Measurements from ENCODE around the gene SOAT1. TPM values are rescaled to one million over a fixed set of nuclear protein-coding genes. Genes with fewer than 3 reads are reported as not detected.

Gene SOAT1
- total RNA-seq, 1 experiment from 2014 or later, result 28.4 TPM

DNA sequence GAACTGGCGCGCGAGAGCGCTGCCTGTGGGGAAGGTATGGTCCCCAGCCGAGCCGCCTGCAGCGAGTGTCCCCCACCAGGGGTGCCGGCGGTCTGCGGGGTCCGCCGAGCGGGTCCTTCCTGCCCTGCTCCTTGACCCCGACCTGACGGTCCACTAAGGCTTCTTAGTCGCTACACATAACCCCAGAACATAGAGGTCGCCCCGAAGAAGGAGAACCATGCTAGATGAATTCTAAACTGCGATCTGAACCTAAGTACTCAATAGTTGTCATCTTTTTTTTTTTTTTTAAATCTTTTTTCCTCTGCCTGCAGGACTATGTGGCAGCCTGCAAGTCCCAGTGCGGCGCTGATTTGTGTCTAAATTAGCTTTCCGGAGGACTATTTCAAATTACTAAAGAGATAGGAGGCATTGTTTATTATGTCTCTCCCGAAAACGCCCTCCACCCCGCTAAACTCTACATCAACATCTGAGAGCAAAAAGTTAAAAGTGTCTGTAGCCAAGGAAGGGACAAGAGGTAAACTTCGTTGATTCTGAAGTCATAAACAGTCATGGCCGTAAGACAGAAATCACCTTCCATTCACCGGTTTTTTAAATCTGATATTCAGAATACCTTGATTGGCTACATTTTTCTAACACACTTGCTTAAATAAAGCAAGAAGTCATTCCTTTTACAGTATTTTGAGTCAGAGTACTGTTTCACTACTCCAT lies 72.7 kb downstream of the SOAT1 start:
- CTCF ChIA-PET, result interaction anchor here (0.6 to 9.0 kb wide), 6 partner anchors 13 to 286 kb away, joined by 3 to 175 read pairs (median 8); partner anchors contain the start of gene TOR3A
- DNase-seq (ENCODE audit: unreplicated experiment), result peak; percentile 12
- H3K9me3 Mint-ChIP-seq (ENCODE audit: unreplicated experiment), result no peaks in the 10 kb centered on the region
- peak overlapping the region; percentile 77 for H3K4me3 Mint-ChIP-seq (ENCODE audit: unreplicated experiment)
- peak overlapping the region; percentile 99 for H3K27ac Mint-ChIP-seq (ENCODE audit: low read depth, unreplicated experiment)
- H3K4me1 Mint-ChIP-seq (ENCODE audit: insufficient read depth, unreplicated experiment), result peaks cover 5% of the 10 kb centered on the region
- no peaks in the 10 kb centered on the region for H3K27me3 Mint-ChIP-seq (ENCODE audit: insufficient read depth, unreplicated experiment)
- peaks cover 6% of the 10 kb centered on the region for H3K36me3 Mint-ChIP-seq (ENCODE audit: insufficient read depth, unreplicated experiment)
- POLR2A ChIA-PET, result interaction anchor here (0.6 to 1.9 kb wide), 14 partner anchors 10 to 1029 kb away, joined by 3 to 29 read pairs (median 4); partner anchors contain the start of genes ABL2, SOAT1 and TOR3A
- BruUV-seq (replicated peaks), result TSS peak; percentile 87
- intact Hi-C loops (cut with micrococcal nuclease), result loop anchor here (5.0 to 10.0 kb wide), 2 partner anchors 351 to 834 kb away; no protein-coding TSS in a partner anchor
- TF ChIP-seq, protein P1, sequence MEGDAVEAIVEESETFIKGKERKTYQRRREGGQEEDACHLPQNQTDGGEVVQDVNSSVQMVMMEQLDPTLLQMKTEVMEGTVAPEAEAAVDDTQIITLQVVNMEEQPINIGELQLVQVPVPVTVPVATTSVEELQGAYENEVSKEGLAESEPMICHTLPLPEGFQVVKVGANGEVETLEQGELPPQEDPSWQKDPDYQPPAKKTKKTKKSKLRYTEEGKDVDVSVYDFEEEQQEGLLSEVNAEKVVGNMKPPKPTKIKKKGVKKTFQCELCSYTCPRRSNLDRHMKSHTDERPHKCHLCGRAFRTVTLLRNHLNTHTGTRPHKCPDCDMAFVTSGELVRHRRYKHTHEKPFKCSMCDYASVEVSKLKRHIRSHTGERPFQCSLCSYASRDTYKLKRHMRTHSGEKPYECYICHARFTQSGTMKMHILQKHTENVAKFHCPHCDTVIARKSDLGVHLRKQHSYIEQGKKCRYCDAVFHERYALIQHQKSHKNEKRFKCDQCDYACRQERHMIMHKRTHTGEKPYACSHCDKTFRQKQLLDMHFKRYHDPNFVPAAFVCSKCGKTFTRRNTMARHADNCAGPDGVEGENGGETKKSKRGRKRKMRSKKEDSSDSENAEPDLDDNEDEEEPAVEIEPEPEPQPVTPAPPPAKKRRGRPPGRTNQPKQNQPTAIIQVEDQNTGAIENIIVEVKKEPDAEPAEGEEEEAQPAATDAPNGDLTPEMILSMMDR (IDR thresholded peaks at IDR 0.05; ENCODE audit: unreplicated experiment), result no peak

DNA sequence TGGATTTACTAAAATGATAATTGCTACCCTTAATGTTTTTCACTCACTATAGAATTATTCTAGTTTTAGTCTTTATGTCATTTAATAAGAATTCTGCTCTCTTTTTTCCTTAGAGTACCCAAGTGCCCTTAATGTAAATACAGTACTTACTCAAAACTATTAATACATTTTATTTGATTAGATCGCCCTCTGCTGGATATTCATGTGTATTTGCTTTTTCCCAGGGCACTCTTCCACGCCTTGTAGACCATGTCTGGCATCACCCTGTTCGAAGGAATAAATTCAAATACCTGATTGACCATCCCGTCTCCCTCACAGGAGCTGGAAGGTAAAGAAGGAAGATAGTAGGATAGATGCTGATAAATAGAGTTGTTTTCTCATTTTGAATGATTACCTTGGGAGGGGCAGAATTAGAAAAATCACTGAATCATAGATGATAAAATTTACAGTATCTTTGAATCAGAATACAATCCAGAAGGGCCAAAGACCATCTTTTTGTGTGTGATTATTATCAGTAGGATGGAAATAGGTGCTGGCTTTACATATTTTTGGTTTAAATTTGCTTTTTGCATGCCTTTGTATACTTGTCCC lies 76.2 kb downstream of the SOAT1 start:
- POLR2A ChIA-PET, result interaction anchor here (0.7 to 1.5 kb wide), 3 partner anchors 75 to 118 kb away, joined by 4 to 10 read pairs (median 4); no protein-coding TSS in a partner anchor
- peaks cover 6% of the 10 kb centered on the region for H3K36me3 Mint-ChIP-seq (ENCODE audit: insufficient read depth, unreplicated experiment)
- CTCF ChIA-PET, result interaction anchor here (0.6 to 9.0 kb wide), 63 partner anchors 8 to 1071 kb away, joined by 3 to 175 read pairs (median 4); partner anchors contain the start of genes SOAT1 and TOR3A
- intact Hi-C loops (cut with micrococcal nuclease), result loop anchor here (1.0 to 10.0 kb wide), 8 partner anchors 76 to 838 kb away; no protein-coding TSS in a partner anchor
- no peak overlapping the region for H3K4me3 Mint-ChIP-seq (ENCODE audit: unreplicated experiment)
- H3K4me1 Mint-ChIP-seq (ENCODE audit: insufficient read depth, unreplicated experiment), result peaks cover 5% of the 10 kb centered on the region
- H3K9me3 Mint-ChIP-seq (ENCODE audit: unreplicated experiment), result no peaks in the 10 kb centered on the region
- no peak overlapping the region for H3K27ac Mint-ChIP-seq (ENCODE audit: low read depth, unreplicated experiment)
- peak; percentile 81 for DNase-seq (ENCODE audit: unreplicated experiment)
- no peaks in the 10 kb centered on the region for H3K27me3 Mint-ChIP-seq (ENCODE audit: insufficient read depth, unreplicated experiment)
- BruUV-seq (replicated peaks), result no TSS peak
- TF ChIP-seq, protein P1 (IDR thresholded peaks at IDR 0.05; ENCODE audit: unreplicated experiment), result peak; percentile 86

DNA sequence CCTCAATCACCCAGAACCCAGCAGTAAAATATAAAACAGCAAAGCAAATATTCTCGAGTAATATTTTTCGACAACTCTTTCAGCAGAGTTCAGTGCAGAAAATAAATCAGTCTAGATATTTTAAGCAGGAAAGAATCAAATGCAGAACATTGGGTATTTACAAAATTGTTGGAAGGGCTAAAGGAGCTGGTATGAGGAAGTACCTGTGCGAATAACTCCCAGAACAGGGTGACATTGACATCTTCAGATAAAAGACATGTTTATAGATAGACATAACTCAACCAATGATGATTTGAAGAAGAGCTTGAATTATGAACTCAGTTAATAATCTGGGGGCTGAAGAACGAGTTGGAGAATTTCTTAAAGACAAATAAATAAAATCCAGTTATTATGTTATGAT lies 78.6 kb downstream of the SOAT1 start:
- H3K4me3 Mint-ChIP-seq (ENCODE audit: unreplicated experiment), result no peak overlapping the region
- no peak for DNase-seq (ENCODE audit: unreplicated experiment)
- ChIA-PET POLR2A (interaction anchor here (1.0 kb wide), 1 partner anchor 78 kb away, joined by 3 read pairs; no protein-coding TSS in a partner anchor), CTCF (interaction anchor here (0.7 to 9.0 kb wide), 8 partner anchors 18 to 624 kb away, joined by 3 to 175 read pairs (median 3); partner anchors contain the start of genes SOAT1 and TOR3A)
- TF ChIP-seq, protein P1 (IDR thresholded peaks at IDR 0.05; ENCODE audit: unreplicated experiment), result no peak
- BruUV-seq (replicated peaks), result no TSS peak
- intact Hi-C loops (cut with micrococcal nuclease), result no loop called here
- no peaks in the 10 kb centered on the region for H3K27me3 Mint-ChIP-seq (ENCODE audit: insufficient read depth, unreplicated experiment)
- no peaks in the 10 kb centered on the region for H3K36me3 Mint-ChIP-seq (ENCODE audit: insufficient read depth, unreplicated experiment)
- no peaks in the 10 kb centered on the region for H3K9me3 Mint-ChIP-seq (ENCODE audit: unreplicated experiment)
- H3K4me1 Mint-ChIP-seq (ENCODE audit: insufficient read depth, unreplicated experiment), result no peaks in the 10 kb centered on the region
- H3K27ac Mint-ChIP-seq (ENCODE audit: low read depth, unreplicated experiment), result no peak overlapping the region

DNA sequence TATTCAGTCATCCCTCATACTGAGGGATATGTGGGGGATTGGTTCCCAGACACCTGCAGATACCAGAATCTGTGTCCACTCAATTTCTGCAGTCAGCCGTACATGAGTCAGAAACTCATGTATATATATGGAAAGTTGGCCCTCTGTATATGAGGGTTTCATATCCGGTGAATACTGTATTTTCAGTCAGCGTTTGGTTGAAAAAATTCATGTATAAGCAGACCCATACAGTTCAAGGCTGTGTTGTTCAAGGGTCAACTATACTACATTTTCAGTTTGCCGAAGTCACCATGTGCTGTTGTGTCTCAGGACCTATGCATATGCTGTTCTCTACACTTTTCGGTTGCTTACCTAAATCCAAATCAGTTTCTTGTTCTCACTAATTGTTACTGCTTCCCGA lies 82.6 kb downstream of the SOAT1 start:
- no peaks in the 10 kb centered on the region for H3K4me1 Mint-ChIP-seq (ENCODE audit: insufficient read depth, unreplicated experiment)
- no peak for DNase-seq (ENCODE audit: unreplicated experiment)
- H3K27me3 Mint-ChIP-seq (ENCODE audit: insufficient read depth, unreplicated experiment), result no peaks in the 10 kb centered on the region
- H3K4me3 Mint-ChIP-seq (ENCODE audit: unreplicated experiment), result no peak overlapping the region
- H3K27ac Mint-ChIP-seq (ENCODE audit: low read depth, unreplicated experiment), result no peak overlapping the region
- TF ChIP-seq, protein P1 (IDR thresholded peaks at IDR 0.05; ENCODE audit: unreplicated experiment), result no peak
- no TSS peak for BruUV-seq (replicated peaks)
- H3K9me3 Mint-ChIP-seq (ENCODE audit: unreplicated experiment), result no peaks in the 10 kb centered on the region
- ChIA-PET CTCF (interaction anchor here (0.7 to 1.2 kb wide), 3 partner anchors 81 to 829 kb away, joined by 4 to 6 read pairs (median 4); no protein-coding TSS in a partner anchor), POLR2A (interaction anchor here (0.6 to 0.7 kb wide), 2 partner anchors 11 to 493 kb away, joined by 3 to 4 read pairs; partner anchors contain the start of gene AXDND1)
- H3K36me3 Mint-ChIP-seq (ENCODE audit: insufficient read depth, unreplicated experiment), result no peaks in the 10 kb centered on the region
- intact Hi-C loops (cut with micrococcal nuclease), result no loop called here

All from MCF 10A (cell line).